IgD-negative memory B cell (primary cell): Measurements from ENCODE around the gene NEK7. TPM values are rescaled to one million over a fixed set of nuclear protein-coding genes. Genes with fewer than 3 reads are reported as not detected.
A peak's percentile ranks its signal among the peaks of the same experiment; 100 is the strongest.

Experiments
- H3K27ac Mint-ChIP-seq, 3 donors: one replicate each; pipeline ENCODE4 v1.8.0; 2020 to 2022; ENCODE audit warnings: mild to moderate bottlenecking in 3 of 3, mixed read lengths in 3 of 3, moderate library complexity in 1 of 3
- H3K27me3 Mint-ChIP-seq: one replicate; pipeline ENCODE4 v1.8.0; 2021; ENCODE audit warnings: mixed read lengths
- H3K36me3 Mint-ChIP-seq: one replicate; pipeline ENCODE4 v1.8.0; 2020; ENCODE audit warnings: mild to moderate bottlenecking, mixed read lengths
- H3K4me1 Mint-ChIP-seq, 3 donors: one replicate each; pipeline ENCODE4 v1.8.0; 2020 to 2022; ENCODE audit warnings: mixed read lengths in 3 of 3, mild to moderate bottlenecking in 1 of 3
- H3K4me3 Mint-ChIP-seq, 4 donors: one replicate each; pipeline ENCODE4 v1.8.0; 2020 to 2022; ENCODE audit warnings: mild to moderate bottlenecking in 4 of 4, mixed read lengths in 4 of 4, moderate library complexity in 3 of 4
- H3K9me3 Mint-ChIP-seq, 3 donors: one replicate each; pipeline ENCODE4 v1.8.0; 2020 to 2021; ENCODE audit warnings: mixed read lengths in 3 of 3, mild to moderate bottlenecking in 1 of 3
- polyA plus RNA-seq: library from polyadenylated mRNA; unstranded; fragments of 300-500 nt; fragmentation: Illumina TruSeq; gene quantifications from one replicate; pipeline ENCODE4 v1.2.3, GENCODE V29; 2021

Gene NEK7
- polyA plus RNA-seq, 1 donor from 2014 or later = 21.6 TPM

GRCh38 chr1:198359024-198359653 is 202.3 kb downstream of the NEK7 start:
- H3K9me3 Mint-ChIP-seq = no peaks in the 10 kb centered on the region
- H3K27ac Mint-ChIP-seq = no peak overlapping the region
- H3K4me3 Mint-ChIP-seq = no peak overlapping the region
- peaks cover 8% of the 10 kb centered on the region for H3K27me3 Mint-ChIP-seq
- H3K36me3 Mint-ChIP-seq = no peaks in the 10 kb centered on the region
- H3K4me1 Mint-ChIP-seq = no peaks in the 10 kb centered on the region

GRCh38 chr1:198360208-198360729 is 203.5 kb downstream of the NEK7 start:
- Mint-ChIP-seq H3K27ac (no peak overlapping the region), H3K36me3 (no peaks in the 10 kb centered on the region), H3K4me3 (no peak overlapping the region), H3K9me3 (no peaks in the 10 kb centered on the region), H3K4me1 (no peaks in the 10 kb centered on the region), H3K27me3 (peaks cover 8% of the 10 kb centered on the region)

- H3K36me3 Mint-ChIP-seq = no peaks in the 10 kb centered on the region
- H3K4me1 Mint-ChIP-seq = no peaks in the 10 kb centered on the region
- peaks cover 6% of the 10 kb centered on the region for H3K27me3 Mint-ChIP-seq
- H3K27ac Mint-ChIP-seq = no peak overlapping the region
- H3K9me3 Mint-ChIP-seq = no peaks in the 10 kb centered on the region
- H3K4me3 Mint-ChIP-seq = no peak overlapping the region
Observed at GRCh38 chr1:198361237-198361767, 204.5 kb downstream of the NEK7 start.

- H3K4me3 Mint-ChIP-seq = no peak overlapping the region
Observed at GRCh38 chr1:198363625-198364151, 206.9 kb downstream of the NEK7 start.

GRCh38 chr1:198364471-198364870 is 207.7 kb downstream of the NEK7 start:
- Mint-ChIP-seq H3K27ac (no peak overlapping the region), H3K4me1 (no peaks in the 10 kb centered on the region), H3K9me3 (peaks cover 5 to 8% (median 7%) of the 10 kb centered on the region in 3 donors), H3K27me3 (peaks cover 6% of the 10 kb centered on the region), H3K36me3 (no peaks in the 10 kb centered on the region), H3K4me3 (no peak overlapping the region)

More at GRCh38 chr1:198363625-198364151, 206.9 kb downstream of the NEK7 start:
- H3K36me3 Mint-ChIP-seq = no peaks in the 10 kb centered on the region
- peaks cover 2 to 5% (median 4%) of the 10 kb centered on the region in 3 donors for H3K9me3 Mint-ChIP-seq
- peaks cover 6% of the 10 kb centered on the region for H3K27me3 Mint-ChIP-seq
- no peak overlapping the region for H3K27ac Mint-ChIP-seq
- H3K4me1 Mint-ChIP-seq = no peaks in the 10 kb centered on the region

GRCh38 chr1:198367296-198367695 is 210.5 kb downstream of the NEK7 start:
- Mint-ChIP-seq H3K27me3 (peaks cover 5% of the 10 kb centered on the region), H3K4me1 (no peaks in the 10 kb centered on the region), H3K27ac (no peak overlapping the region), H3K36me3 (no peaks in the 10 kb centered on the region), H3K9me3 (peaks cover 6 to 10% (median 9%) of the 10 kb centered on the region in 3 donors), H3K4me3 (no peak overlapping the region)

GRCh38 chr1:198370996-198371395 is 214.2 kb downstream of the NEK7 start:
- peak overlapping the region in 1 of 3 donors; percentile 18 for H3K27ac Mint-ChIP-seq
- H3K9me3 Mint-ChIP-seq = peaks cover 6 to 13% (median 9%) of the 10 kb centered on the region in 3 donors
- H3K4me3 Mint-ChIP-seq = no peak overlapping the region
- H3K36me3 Mint-ChIP-seq = no peaks in the 10 kb centered on the region
- no peaks in the 10 kb centered on the region for H3K27me3 Mint-ChIP-seq
- no peaks in the 10 kb centered on the region for H3K4me1 Mint-ChIP-seq

Other genes with a start within 250 kb of the NEK7 start
- gene LHX9, start 239.6 kb upstream of the NEK7 start, polyA plus RNA-seq = not detected